CD4-positive, alpha-beta T cell treated with Interleukin-15 for 1 hour (primary cell): Measurements from ENCODE around the gene EML5.
"Not testable (repeated sequence)": the region's sequence is repeated elsewhere in the genome, so short reads cannot be mapped to it uniquely, and the experiment has no call there.

ENCODE experiments used
- DNase-seq: peaks from one replicate; pipeline ENCODE4 v3.0.0-alpha.2; 2020

The EML5 gene

DNA sequence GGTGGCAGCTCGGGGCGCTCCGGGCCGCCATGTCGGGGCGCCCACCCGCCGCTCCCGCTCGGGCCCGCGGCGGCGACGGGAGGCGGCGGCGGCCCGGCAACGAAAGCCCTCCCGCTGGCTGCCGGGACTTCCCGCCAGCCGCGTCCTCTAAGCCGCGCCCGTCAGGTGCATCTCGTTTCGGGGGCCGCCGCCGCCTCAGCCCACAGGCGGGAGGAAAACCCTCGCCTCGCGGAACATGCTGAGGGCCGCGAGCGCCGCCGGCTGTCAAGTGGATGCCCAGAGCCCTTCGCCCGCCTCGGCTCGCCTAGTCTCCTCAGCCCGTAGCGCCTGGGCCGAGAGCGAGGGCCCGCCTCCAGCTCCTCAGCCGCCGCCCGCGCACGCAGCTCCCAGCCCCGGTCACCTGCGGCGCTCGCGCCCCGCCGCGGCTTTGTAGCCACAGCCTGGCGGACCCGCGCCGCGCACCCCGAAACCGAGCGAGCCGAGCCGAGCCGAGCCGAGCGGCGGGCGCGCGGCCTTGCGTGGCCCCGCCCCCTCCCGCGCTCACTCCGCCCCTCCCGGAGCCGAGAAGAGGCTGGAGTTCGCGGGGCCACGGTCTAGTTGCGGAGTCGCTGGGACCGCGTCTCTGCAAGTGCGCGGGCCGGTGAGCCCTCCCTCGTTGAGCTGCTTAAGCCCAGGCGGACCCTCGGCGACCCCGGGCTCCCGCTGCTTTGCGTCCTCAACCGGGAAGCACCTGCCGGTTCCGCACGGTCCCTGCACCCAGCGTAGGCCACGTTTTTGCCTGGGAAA lies at the start of gene EML5:
TSS of gene EML5 (minus strand) at position 481 of the 786 bp plus-strand sequence. CDS start at position 31, 450 bp downstream.
- DNase-seq, result peak; percentile 87

DNA sequence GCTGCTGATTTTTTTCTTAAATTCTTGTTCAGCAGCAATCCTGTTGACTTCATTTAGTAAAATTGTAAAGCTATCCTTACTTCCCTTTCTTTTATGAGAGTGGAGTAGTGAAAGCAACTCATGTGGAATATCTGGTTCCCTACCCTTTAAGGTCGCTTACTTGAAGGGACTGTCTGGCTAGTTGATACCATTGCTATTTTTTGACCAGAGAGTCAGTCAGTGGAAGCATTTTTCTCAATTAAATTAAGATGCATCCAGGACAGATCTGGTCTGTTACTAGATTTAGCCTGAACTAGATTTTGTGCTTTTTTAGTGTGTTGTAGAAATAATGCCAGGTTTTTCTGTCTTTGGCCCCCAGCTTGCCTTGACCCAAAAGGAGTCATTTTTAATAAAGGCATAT lies 49.7 kb upstream of the EML5 start:
- no peak for DNase-seq

DNA sequence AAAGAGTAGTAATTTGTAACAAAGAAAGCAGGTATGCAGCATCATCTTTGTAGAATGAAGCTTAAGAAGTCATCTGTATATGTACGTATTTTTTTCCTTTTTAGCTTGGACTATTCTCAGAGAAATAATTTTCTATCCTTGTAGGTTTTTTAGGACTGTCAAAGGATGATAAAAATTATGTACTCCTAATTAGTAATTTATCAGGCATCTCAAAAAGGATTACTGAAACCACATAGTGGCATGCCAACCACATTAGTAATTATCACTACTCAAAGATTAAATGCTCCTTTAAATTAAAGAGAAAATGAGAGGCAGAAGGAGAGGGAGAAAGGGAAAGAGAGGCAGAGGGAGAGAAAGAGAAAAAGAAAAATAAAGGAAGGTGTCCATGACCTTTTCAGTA lies 49.0 kb upstream of the EML5 start:
- DNase-seq, result no peak

DNA sequence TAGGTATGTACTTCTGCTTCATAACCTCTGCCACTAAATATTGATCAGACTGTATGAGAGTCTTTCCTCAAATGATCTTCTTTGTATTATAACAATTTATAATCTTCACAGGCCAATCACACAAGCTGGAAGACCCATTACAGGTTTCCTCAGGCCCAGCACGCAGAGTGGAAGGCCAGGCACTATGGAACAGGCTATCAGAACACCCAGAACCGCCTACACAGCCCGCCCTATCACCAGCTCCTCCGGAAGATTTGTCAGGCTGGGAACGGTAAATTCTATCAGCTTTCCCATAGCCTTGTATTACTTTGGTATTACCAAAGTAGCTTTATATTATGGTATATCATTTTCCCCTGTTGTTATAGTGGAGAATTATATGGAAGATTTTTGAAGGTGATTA lies 48.2 kb upstream of the EML5 start:
- no peak for DNase-seq

DNA sequence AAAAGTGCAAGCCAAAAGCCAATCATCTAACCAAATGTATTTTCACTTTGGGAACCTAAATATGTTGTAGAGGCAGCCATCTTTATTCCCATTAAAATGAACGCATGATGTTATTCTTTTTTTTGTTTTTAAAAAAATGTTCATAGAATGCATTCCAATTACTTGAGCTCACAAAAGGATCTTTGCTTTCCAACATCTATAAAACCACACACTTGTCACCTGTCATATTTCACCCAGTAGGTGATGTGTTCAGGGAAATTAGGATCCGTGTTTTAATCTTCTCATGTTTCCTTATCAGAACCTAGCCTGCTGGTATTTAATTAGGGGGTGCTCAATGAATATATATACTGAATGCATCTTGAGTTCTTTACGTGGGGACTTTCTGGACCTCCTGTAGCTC lies 45.3 kb upstream of the EML5 start:
- DNase-seq, result no peak

DNA sequence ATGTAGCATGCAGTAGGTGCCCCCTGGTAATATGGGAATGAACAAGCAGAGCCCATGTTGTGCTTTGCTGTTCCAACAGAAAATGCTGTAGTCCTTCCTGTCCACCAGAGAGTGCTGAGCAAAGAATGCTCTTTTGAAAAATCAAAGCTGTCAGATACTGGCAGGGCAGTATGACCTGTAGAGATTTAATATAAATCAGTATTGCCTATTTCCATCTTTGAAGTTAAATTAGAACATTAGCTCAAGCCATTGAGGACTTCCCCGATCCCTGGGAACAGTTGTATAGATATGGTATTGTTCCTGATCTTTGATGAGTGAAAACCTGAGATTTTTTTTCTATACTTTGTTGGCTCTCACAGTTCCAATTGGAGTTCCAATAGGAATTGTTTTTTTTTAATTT lies 44.7 kb upstream of the EML5 start:
- DNase-seq, result no peak

DNA sequence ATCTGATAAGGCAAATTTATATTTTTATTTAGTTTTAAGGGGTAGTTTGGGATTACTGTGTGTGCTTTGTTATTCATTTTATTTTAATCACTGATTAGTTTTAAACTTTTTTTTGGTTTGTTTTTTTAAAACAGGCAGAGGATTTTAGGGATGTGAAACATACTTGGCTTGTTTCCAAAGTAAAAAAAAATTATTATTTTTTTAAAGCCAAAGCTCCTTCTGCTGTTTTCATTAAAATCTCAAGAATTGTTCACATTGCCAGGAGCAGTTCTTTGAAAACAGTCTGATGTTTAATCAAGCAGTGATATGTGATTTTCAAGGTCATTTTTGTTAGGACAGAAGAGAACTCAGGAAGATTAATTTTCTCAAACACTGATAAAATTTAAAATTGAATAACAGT lies 42.9 kb upstream of the EML5 start:
- DNase-seq, result no peak

DNA sequence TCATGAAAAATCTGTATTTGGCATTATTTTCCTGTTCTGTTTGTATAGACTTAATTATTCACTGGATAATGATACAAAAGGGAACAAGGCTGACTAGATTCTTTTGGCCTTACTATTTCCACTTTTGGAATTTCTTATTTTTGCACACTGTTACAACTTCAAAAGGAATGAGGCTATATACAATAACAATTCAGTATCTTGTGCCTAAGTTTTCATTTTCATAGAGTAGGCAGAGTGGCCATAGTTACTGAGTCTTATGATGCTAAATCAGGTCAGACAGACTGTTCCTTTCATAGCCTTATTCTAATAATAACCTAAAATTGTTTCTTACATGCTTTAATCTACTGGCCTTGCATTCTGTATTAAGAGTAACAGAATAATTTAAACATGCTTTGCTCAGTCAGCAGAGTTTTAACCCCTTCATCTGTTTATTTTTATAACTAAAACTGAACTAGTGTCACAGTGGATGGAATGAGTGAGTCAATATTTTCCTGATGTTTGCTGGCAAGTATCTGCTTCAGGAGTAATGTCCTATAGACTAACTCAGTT lies 42.2 kb upstream of the EML5 start:
- DNase-seq, result no peak

DNA sequence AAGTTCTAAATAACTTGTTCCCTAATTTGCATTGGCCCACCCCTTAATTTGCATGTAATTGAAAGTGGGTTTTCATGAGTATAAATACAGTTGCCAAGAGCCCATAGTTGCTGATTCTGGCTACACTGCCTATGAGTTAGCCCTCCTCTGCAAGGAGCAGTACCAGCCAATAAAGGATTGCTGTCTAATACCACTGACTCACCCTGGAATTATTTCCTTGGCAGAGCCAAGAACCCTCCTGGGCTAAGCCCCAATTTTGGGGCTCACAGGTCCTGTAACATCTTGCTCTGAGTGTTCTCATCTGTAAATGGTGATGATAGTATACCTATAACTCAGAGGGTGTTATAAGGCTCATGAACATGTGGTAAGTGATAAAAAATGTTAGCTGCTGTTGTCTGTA lies 38.5 kb upstream of the EML5 start:
- no peak for DNase-seq

DNA sequence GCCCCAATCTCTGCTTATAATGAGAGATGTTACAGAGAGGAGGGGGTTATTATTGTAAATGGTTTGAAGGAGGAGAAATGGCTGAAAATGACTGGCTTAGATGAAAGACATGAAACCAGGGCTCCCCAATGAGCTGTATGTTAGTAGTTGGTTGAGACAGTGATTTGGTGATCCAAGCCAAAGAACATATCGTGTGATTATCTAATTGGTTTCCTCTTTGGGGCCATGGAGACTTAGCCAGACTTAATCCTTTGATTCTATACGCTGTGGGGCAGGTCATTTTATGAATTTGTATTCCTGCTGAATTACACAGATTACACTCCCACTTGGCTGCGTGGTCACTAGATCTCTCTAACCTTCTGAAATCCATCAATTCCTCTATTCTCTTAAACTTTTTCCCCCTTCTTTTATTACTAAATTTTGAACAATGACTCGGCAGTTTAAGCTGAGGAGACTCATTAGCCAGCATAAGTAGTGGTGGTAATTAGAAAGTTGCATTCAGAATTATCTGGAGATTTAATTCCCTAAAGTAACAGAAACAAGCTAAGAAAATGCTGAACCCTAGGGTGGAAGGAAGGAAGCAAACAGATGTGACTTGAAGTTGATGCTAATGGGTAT lies 37.0 kb upstream of the EML5 start:
- DNase-seq, result no peak

DNA sequence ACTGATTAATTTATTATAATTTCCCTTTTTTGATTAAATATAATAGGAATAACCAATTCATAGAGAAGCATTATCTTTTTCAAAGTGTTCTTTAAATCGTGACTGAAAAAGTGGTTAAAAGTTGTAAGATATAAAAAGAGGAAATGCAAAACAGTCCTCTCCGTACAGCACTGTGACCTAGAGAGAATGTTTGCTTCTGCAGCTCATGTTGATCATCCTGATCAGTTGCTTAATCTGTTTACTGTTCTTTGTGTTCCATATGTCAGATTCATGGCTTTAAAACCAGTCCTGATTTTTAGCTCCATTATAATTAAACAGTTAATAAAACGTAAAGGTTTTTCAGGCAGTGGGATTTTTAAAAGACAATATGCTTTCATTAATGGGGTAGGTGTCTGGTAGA lies 36.4 kb upstream of the EML5 start:
- DNase-seq, result no peak

DNA sequence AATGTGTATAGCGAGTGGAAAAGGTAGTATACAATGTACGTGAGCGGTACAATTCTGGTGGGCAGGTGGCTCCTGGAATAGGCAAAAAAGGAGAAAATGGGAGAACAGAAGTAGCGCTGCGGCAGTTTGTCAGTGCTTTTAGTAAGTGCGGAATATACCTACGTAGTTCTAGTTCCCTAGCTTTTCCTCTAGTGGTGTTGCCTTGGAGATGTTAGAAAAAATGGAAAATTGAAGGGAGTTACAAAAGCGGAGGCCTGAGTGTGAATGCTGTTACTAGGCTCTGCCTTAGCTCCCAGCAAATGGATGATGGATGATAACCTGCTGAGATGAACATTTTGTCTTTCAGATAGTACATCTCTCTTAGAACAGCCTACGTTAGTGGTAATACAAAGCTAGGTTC lies 32.8 kb upstream of the EML5 start:
- no peak for DNase-seq

DNA sequence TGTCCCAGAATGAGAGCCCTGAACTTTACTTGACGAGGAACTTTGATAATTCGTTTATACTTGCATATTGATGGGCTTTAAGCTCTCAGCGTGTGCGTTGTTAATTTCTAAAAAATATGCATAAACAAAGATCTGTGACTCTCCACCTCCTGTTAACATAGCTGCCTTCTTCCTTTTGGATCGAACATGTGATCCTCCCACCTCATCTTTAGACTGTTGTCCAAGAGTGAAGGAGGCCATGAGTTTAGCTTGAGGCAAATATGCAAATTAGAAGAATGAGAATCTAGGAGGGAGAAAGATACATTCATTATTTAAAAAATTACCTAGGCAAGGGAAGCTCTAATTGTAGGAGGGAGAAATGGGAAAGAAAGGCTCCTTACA lies 32.3 kb upstream of the EML5 start:
- no peak for DNase-seq

DNA sequence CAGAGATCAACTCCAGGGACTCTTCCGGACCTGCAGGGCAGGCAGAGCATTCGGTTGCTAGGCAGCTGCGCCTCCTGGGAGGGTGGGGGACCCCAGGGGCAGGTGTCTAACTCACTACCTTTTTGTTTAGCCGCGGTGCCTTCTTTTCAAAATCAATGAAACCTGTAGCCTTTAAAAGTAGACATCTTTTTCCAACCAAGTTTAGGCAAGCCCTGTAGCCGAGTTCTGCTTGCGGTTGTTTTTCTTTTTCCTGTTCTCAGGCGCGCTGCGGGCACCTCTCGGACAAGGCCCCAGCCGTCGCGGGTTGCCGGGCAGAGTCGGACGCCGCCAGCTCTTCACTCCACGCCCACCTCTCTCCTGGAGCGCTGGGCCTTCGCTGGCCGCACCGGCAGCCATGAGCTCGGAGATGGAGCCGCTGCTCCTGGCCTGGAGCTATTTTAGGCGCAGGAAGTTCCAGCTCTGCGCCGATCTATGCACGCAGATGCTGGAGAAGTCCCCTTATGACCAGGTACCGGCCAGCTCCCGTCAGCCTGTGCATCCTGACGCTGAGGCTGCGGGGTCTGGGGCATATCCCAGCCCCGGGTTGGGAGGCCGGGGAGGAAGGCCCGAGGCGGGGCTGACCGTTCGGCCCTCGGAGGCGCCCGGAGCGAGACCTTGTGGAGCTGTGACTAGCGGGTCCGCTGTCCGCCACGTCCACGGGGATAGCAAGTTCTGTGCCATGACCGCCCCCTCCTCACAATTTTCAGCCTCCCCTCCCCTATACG lies 31.7 kb upstream of the EML5 start, which contains the start of gene TTC8:
TSS of gene TTC8 (plus strand) at position 338 of the 764 bp plus-strand sequence. CDS start at position 395, 57 bp downstream.
- peak; percentile 87 for DNase-seq

DNA sequence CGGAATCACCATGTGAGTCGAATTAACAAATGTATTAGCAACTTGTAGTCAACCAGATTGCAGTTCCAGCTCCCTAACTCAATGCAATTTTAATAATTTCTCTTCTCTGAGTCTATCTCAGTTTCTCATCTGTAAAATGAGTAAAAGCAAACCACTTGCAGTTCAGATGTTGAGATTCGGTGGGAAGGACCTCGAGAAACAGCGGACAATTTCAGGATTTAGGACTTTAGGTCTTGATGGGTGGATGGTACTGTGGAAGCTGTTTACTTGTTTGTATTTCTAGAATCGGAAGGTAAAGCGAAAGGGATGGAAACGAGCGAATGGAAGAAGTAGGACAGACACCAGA lies 31.2 kb upstream of the EML5 start:
- no peak for DNase-seq

DNA sequence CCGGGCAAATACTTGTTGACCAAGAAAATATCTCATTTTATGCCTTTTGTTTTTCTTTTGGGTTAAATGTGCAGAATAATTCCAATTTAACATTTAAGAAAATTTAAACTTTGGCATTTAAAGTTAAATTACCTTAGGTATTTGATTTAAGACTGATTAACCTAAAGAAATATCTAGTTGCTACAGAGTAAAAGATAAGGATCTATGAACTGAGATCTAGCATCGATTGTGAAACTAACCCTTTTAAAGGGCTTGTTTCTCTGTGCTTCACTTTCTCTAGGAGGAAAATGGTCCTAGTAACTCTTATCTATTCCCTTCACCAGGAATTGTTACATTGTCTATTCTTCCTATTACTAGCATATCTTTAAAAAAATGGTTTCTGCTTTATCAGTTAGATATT lies 29.1 kb upstream of the EML5 start:
- DNase-seq, result no peak

DNA sequence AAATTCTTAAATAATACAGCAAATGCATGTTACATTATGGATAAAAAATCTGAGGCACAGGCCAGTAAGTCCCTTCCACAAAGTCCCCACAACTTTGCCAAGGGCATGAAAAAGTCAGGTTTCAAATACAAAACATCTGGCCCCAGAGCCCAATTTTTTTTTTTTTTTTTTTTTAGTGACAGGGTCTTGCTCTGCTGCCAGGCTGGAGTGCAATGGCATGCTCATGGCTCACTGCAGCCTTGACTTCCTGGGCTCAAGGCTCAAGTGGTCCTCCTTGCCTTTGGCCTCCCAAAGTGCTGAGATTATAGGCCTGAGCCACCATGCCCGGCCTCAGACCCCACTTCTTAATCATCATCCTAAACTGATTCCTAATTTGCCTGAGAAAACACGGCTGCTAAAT lies 28.6 kb upstream of the EML5 start:
- DNase-seq, result no peak

DNA sequence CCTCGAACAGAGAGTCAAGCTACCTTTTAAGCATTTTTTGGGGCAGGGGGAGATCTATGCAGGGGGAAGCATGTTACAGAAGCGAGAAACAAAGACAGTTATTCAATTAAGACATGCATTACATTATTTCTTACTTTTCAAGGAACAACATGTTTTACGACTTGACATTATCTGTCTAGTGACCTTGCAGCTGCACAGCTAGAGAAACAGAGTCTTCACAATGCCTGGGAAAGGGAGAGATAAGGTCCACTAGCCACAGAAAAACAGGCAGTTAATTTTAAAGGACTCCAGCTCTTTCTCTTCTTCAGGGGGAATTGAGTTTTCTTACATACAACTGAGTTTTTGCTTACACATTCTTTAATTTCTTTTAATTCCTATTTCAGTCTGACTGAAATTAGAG lies 26.9 kb upstream of the EML5 start:
- DNase-seq, result not testable (repeated sequence)

DNA sequence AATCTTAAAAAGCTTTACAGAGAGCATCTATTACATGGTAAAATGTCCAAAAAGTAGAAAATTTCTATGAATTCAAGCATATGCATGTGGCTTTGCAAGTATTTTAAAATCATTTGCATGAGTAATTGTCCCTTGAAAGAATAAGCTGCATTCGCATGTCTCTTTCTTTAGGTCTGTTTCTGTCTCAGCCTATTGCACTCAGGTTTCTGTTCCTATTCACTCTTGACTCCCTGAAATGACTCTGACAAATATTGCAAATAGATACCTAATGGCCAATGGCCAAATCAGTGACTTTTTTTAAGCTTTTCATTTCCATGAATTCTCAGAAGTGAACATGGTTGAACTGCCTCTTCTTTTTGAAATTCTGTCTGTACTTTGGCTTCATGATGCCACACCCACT lies 25.3 kb upstream of the EML5 start:
- no peak for DNase-seq

DNA sequence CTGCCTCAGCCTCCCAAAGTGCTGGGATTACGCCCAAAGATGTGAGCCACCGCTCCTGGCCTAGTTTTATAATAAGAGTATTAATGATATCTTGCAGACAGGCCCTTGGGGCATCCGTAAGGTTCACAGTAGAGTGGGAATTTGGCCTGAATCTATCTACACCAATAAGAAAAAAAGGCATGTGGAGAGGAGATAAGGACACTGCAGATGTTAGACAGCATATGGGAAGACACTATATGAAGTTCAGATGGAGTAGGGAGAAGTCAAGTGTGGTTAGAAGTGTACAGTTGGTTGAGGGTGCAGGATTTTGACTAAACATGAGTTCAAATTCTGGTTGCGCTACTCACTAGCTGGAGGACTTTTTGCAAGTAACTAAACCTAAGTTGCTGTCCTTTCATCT lies 23.2 kb upstream of the EML5 start:
- no peak for DNase-seq

DNA sequence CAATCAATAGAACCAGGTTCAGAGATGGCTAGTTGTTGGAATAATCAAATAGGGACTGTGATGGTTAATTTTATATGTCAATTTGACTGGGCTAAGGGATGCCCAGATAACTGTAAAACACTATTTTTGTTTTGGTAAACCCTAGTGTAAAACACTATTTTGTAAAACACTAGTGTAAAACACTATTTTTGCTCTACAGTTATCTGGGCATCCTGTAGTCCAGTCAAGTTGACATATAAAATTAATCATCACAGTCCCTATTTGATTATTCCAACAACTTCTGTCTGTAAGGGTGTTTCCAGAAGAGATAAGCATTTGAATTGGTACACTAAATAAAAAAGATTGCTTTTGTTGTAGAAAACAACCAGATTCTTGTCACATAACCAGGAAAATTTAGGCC lies 15.6 kb upstream of the EML5 start:
- DNase-seq, result no peak

DNA sequence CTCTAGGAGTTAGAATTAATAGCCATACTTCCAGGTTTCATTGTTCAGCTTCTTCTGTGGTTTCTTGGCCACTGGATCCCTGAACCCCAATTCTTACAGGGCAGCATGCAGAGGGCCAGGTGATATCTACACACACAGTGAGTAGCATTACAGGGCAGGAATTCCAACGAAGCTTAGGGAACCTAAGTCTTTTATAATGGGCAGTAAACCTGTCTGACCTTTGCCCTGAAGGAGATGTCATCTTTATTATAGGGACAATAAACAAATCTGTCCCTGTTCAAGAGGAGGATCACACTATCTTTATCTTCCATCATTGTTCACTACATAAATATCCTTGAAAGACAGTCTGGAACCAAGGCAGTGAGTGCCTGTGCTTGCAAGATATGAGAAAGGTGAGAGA lies 11.7 kb upstream of the EML5 start:
- DNase-seq, result no peak

DNA sequence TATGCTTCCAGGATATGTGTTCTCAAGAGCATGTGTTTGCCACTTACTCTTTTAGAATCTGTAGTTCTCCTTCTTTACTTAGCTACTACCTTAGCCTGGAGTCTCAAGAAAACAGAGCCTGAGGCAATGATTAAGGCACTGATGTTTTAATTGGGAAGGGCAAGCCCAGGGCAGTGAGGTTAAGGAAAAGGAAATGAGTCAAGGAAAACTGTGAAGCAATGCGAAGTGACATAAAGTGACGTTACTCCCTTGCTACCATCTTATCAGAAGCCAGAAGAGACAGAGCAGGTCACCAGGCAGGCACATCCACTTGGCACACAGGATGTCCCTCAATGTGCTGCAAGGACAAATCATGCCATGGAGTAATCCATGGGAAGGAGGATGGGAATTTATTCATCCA lies 11.3 kb upstream of the EML5 start:
- no peak for DNase-seq

DNA sequence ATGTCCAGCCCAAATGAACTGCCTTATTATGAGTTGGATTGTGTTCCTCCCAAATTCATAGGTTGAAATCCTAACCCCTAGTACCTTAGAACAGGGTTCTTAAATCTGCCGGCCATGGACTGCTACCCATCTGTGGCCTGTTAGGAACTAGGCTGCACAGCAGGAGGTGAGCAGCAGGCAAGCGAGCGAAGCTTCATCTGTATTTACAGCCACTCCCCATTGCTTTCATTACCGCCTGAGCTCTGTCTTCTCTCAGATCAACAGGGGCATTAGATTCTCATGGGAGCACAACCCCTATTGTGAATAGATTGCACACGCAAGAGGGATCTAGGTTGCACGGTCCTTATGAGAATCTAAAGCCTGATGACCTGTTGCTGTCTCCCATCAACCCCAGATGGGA lies 9.8 kb upstream of the EML5 start:
- no peak for DNase-seq
